HepG2 (cell line): ENCODE measurements around the gene LCA5. TPM values are rescaled to one million over a fixed set of nuclear protein-coding genes. Genes with fewer than 3 reads are reported as not detected.

Experiments used
- ATAC-seq: fragments of 200-7000 bp; cut with Tn5 transposase; 3 replicates; pipeline ENCODE4 v1.9.1; 2020; ENCODE audit warnings: mild to moderate bottlenecking, moderate library complexity
- BruUV-seq: library from RNA; stranded (reverse); fragments of 400-500 nt; replicated peaks from 2 replicates; lab custom pipeline; 2021; lab: Mats Ljungman, UMichigan
- CTCF ChIA-PET: fragments of 300-600 bp; formaldehyde crosslinking; extraction: SDS; loops from one replicate; lab custom pipeline; 2021; ENCODE audit warnings: low total read pairs, inconsistent platforms, low intra/inter-chr PET ratio; lab: Yijun Ruan, JAX
- POLR2A ChIA-PET: fragments of 350-600 bp; sonication (Branson Sonifier 250); formaldehyde crosslinking; loops from one replicate; lab custom pipeline; 2020; ENCODE audit warnings: antibody characterized with exemption, inconsistent platforms; lab: Yijun Ruan, JAX
- DNase-seq: peaks from one replicate; pipeline ENCODE4 v3.0.0-alpha.2; 2015; ENCODE audit warnings: low spot score
- FAIRE-seq: peaks from 3 replicates; lab custom pipeline; 2011; peaks lifted over from hg19 to GRCh38; lab: Jason Lieb, UNC
- H2AFZ ChIP-seq: one replicate; pipeline ENCODE4 v1.6.1; 2011; ENCODE audit warnings: low read length, inconsistent platforms
- H3K27ac ChIP-seq: fragments of 300-600 bp; 3 replicates; pipeline ENCODE4 v1.8.0; 2011; ENCODE audit warnings: mixed run types, mild to moderate bottlenecking, mixed read lengths, low read length, inconsistent platforms; ENCODE audit not compliant: insufficient read depth; ENCODE audit errors: extremely low read length
- H3K27me3 ChIP-seq, 2 experiments: fragments of 200-600 bp in 1 of 2; 2 replicates in 1 of 2; 3 replicates in 1 of 2; pipeline versions ENCODE4 v1.6.0 to v1.8.0; 2011; ENCODE audit warnings: low read length in 2 of 2, mild to moderate bottlenecking in 2 of 2, moderate library complexity in 2 of 2, inconsistent platforms in 1 of 2; ENCODE audit not compliant: insufficient read depth in 2 of 2, control insufficient read depth in 1 of 2
- H3K36me3 ChIP-seq, 2 experiments: fragments of 200-600 bp in 1 of 2; replicated peaks in 1 of 2; 2 replicates in 1 of 2; 3 replicates in 1 of 2; pipeline versions ENCODE4 v1.5.1 to v1.8.0; 2011; ENCODE audit warnings: low read length in 2 of 2, inconsistent platforms in 1 of 2; ENCODE audit not compliant: insufficient read depth in 2 of 2, control insufficient read depth in 1 of 2
- H3K4me1 ChIP-seq: 2 replicates; pipeline ENCODE4 v1.5.1; 2012; ENCODE audit warnings: low read length, inconsistent platforms; ENCODE audit not compliant: insufficient read depth
- H3K4me2 ChIP-seq: 2 replicates; pipeline ENCODE4 v1.6.0; 2011; ENCODE audit warnings: low read depth, low read length, inconsistent platforms
- H3K4me3 ChIP-seq, 3 experiments: fragments of 200-600 bp in 1 of 3; sonication (generic), shearing (Covaris generic) in 1 of 3; replicated peaks in 1 of 3; 2 replicates each; pipeline ENCODE4 v1.5.1; 2011 to 2016; ENCODE audit warnings: low read length in 3 of 3, inconsistent platforms in 2 of 3, low read depth in 2 of 3, mild to moderate bottlenecking in 2 of 3, control low read depth in 1 of 3, mixed read lengths in 1 of 3; ENCODE audit not compliant: insufficient read depth in 1 of 3
- H3K79me2 ChIP-seq: one replicate; pipeline ENCODE4 v1.6.1; 2011; ENCODE audit warnings: low read length, inconsistent platforms; ENCODE audit not compliant: insufficient read depth
- H3K9ac ChIP-seq: 2 replicates; pipeline ENCODE4 v1.6.0; 2011; ENCODE audit warnings: mild to moderate bottlenecking, low read depth, low read length, inconsistent platforms; ENCODE audit not compliant: insufficient read depth
- H3K9me3 ChIP-seq: 2 replicates; pipeline ENCODE4 v1.5.1; 2012; ENCODE audit warnings: mild to moderate bottlenecking, low read length
- H4K20me1 ChIP-seq: 2 replicates; pipeline ENCODE4 v1.6.0; 2011; ENCODE audit warnings: inconsistent platforms, mild to moderate bottlenecking, low read length, moderate library complexity; ENCODE audit not compliant: insufficient read depth
- CSRNP2 ChIP-seq: sonication (generic); formaldehyde crosslinking; conservative IDR thresholded peaks from 2 replicates; pipeline ENCODE4 v1.8.0; 2022; ENCODE audit warnings: low read depth, missing genetic modification reagents
- FOXA1 ChIP-seq, 2 experiments: fragments of 450-650 bp in 1 of 2; sonication (generic) in 1 of 2; formaldehyde crosslinking in 1 of 2; IDR thresholded peaks; 2 replicates each; pipeline versions ENCODE4 v1.4.0 to v1.6.1; 2016 to 2020; ENCODE audit warnings: missing genetic modification reagents in 1 of 2
- MXD1 ChIP-seq: sonication (generic); formaldehyde crosslinking; IDR thresholded peaks from 2 replicates; pipeline ENCODE4 v1.4.0; 2020; ENCODE audit warnings: mild to moderate bottlenecking, missing genetic modification reagents
- TRAFD1 ChIP-seq: sonication (generic); formaldehyde crosslinking; IDR thresholded peaks from 2 replicates; pipeline ENCODE4 v1.5.1; 2020; ENCODE audit warnings: missing genetic modification reagents, mild to moderate bottlenecking, borderline replicate concordance
- USF2 ChIP-seq, 2 experiments: sonication (generic) in 1 of 2; formaldehyde crosslinking in 1 of 2; IDR thresholded peaks; 2 replicates each; pipeline versions ENCODE4 v1.5.1 to v1.6.1; 2011 to 2020; ENCODE audit warnings: borderline replicate concordance in 1 of 2, low read depth in 1 of 2, low read length in 1 of 2, mild to moderate bottlenecking in 1 of 2, missing genetic modification reagents in 1 of 2, moderate library complexity in 1 of 2
- ZNF292 ChIP-seq: sonication (generic); formaldehyde crosslinking; IDR thresholded peaks from 2 replicates; pipeline ENCODE4 v1.8.1; 2022; ENCODE audit warnings: mild to moderate bottlenecking, low read depth, missing genetic modification reagents, borderline replicate concordance
- WGBS: methylation state at CpG from one replicate; pipeline ENCODE4 v1.1.6; 2017; ENCODE audit warnings: low lambda C conversion rate; 5-methylcytosine and 5-hydroxymethylcytosine counted together
- in situ Hi-C: cut with HindIII; loops from 2 replicates; pipeline ENCODE4 v1.10.0; 2017; ENCODE audit warnings: low pct_unique_long_range_greater_than_20kb; ENCODE audit not compliant: extremely low pct_ligation_motif_present
- intact Hi-C: fragments of 100-400 bp; cut with micrococcal nuclease; formaldehyde crosslinking; loops from one replicate; pipeline ENCODE4 v1.10.0; 2022; ENCODE audit not compliant: unreplicated experiment
- polyA plus RNA-seq, 8 experiments: library from polyadenylated mRNA; depleted of rRNA in 3 of 8; stranded (reverse) in 7 of 8; unstranded in 1 of 8; fragments of >200 nt; fragmentation: Illumina TruSeq in 4 of 8; extraction: Trizol in 4 of 8; gene quantifications; 2 replicates each; pipeline versions ENCODE4 v1.2.1 to v1.2.3, GENCODE V29; 2011 to 2016; ENCODE audit warnings: low read depth in 4 of 8, missing spikeins in 1 of 8, mixed read lengths in 1 of 8; ENCODE audit not compliant: insufficient read depth in 1 of 8
- total RNA-seq, 5 experiments: library from RNA; depleted of rRNA; stranded (reverse); fragments of >200 nt; fragmentation: Illumina TruSeq; extraction: Trizol; gene quantifications; 2 replicates each; pipeline ENCODE4 v1.2.3, GENCODE V29; 2016; ENCODE audit warnings: low read depth in 1 of 5
- TF ChIP-seq, protein P1 (sequence below): fragments of 450-650 bp; IDR thresholded peaks from 2 replicates; pipeline ENCODE4 v1.6.1; 2017
- TF ChIP-seq, protein P2 (sequence below): sonication (generic); formaldehyde crosslinking; IDR thresholded peaks from 2 replicates; pipeline ENCODE4 v1.8.1; 2023; ENCODE audit warnings: missing genetic modification reagents, mild to moderate bottlenecking, borderline replicate concordance
- TF ChIP-seq, protein P3 (sequence below): sonication (generic); formaldehyde crosslinking; IDR thresholded peaks from 2 replicates; pipeline ENCODE4 v1.5.1; 2020; ENCODE audit warnings: mild to moderate bottlenecking, moderate library complexity, missing genetic modification reagents
- TF ChIP-seq, protein P4 (sequence below): sonication (generic); formaldehyde crosslinking; IDR thresholded peaks from 2 replicates; pipeline ENCODE4 v1.8.0; 2022; ENCODE audit warnings: mild to moderate bottlenecking, missing genetic modification reagents; ENCODE audit not compliant: insufficient replicate concordance

The LCA5 gene
- total and polyA plus RNA-seq, 2 of the 13 experiments (the other 11 are each of a cell fraction or from before 2014, with no cell fraction given): 0.84 to 4.6 TPM

GRCh38 chr6:79436241-79436640, 101.0 kb downstream of the LCA5 start:
- no peak overlapping the region for H3K4me3 ChIP-seq
- H3K9me3 ChIP-seq: no peaks in the 10 kb centered on the region
- no peaks in the 10 kb centered on the region for H3K36me3 ChIP-seq
- ChIA-PET CTCF (no interaction called here), POLR2A (no interaction called here)
- no peak overlapping the region for H2AFZ ChIP-seq
- no peak overlapping the region for H3K27ac ChIP-seq
- H4K20me1 ChIP-seq: no peaks in the 10 kb centered on the region
- no peaks in the 10 kb centered on the region for H3K4me1 ChIP-seq
- H3K4me2 ChIP-seq: no peak overlapping the region
- BruUV-seq: no TSS peak
- in situ Hi-C loops: no loop called here
- 0% methylated on average over 2 of the region's 2 CpGs for WGBS
- no peak for FAIRE-seq
- DNase-seq: no peak
- no peak for ATAC-seq
- intact Hi-C loops: no loop called here
- no peak overlapping the region for H3K9ac ChIP-seq
- 0 out of 5 replicates have a peak, but pooled peaks cover 0 to 4% of the 10 kb centered on the region in 2 experiments for H3K27me3 ChIP-seq
- H3K79me2 ChIP-seq: no peaks in the 10 kb centered on the region
- TF ChIP-seq, protein P1, sequence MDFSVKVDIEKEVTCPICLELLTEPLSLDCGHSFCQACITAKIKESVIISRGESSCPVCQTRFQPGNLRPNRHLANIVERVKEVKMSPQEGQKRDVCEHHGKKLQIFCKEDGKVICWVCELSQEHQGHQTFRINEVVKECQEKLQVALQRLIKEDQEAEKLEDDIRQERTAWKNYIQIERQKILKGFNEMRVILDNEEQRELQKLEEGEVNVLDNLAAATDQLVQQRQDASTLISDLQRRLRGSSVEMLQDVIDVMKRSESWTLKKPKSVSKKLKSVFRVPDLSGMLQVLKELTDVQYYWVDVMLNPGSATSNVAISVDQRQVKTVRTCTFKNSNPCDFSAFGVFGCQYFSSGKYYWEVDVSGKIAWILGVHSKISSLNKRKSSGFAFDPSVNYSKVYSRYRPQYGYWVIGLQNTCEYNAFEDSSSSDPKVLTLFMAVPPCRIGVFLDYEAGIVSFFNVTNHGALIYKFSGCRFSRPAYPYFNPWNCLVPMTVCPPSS: no peak
- TF ChIP-seq USF2 (IDR thresholded peaks at IDR 0.05; ENCODE audit: low read depth, low read length) (no peak), USF2 (CRISPR knock-in tag; IDR thresholded peaks at IDR 0.05; ENCODE audit: borderline replicate concordance) (no peak), MXD1 (no peak), TRAFD1 (CRISPR knock-in tag) (no peak), ZNF292 (no peak), FOXA1 (IDR thresholded peaks at IDR 0.05) (no peak), FOXA1 (CRISPR knock-in tag; IDR thresholded peaks at IDR 0.05) (no peak), CSRNP2 (CRISPR knock-in tag) (no peak)
- TF ChIP-seq, protein P2, sequence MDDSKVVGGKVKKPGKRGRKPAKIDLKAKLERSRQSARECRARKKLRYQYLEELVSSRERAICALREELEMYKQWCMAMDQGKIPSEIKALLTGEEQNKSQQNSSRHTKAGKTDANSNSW (CRISPR knock-in tag): no peak
- TF ChIP-seq, protein P3, sequence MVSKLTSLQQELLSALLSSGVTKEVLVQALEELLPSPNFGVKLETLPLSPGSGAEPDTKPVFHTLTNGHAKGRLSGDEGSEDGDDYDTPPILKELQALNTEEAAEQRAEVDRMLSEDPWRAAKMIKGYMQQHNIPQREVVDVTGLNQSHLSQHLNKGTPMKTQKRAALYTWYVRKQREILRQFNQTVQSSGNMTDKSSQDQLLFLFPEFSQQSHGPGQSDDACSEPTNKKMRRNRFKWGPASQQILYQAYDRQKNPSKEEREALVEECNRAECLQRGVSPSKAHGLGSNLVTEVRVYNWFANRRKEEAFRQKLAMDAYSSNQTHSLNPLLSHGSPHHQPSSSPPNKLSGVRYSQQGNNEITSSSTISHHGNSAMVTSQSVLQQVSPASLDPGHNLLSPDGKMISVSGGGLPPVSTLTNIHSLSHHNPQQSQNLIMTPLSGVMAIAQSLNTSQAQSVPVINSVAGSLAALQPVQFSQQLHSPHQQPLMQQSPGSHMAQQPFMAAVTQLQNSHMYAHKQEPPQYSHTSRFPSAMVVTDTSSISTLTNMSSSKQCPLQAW (CRISPR knock-in tag): no peak
- TF ChIP-seq, protein P4, sequence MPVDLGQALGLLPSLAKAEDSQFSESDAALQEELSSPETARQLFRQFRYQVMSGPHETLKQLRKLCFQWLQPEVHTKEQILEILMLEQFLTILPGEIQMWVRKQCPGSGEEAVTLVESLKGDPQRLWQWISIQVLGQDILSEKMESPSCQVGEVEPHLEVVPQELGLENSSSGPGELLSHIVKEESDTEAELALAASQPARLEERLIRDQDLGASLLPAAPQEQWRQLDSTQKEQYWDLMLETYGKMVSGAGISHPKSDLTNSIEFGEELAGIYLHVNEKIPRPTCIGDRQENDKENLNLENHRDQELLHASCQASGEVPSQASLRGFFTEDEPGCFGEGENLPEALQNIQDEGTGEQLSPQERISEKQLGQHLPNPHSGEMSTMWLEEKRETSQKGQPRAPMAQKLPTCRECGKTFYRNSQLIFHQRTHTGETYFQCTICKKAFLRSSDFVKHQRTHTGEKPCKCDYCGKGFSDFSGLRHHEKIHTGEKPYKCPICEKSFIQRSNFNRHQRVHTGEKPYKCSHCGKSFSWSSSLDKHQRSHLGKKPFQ: no peak
